ENCODE measurements around the gene FNDC3B.

GRCh38 chr3:172115787-172116186, 76.4 kb downstream of the FNDC3B start:
- no peak for TF ChIP-seq GATA2 (IDR thresholded peaks at IDR 0.05; ENCODE audit: low read depth, low read length)
- no peak for TF ChIP-seq GATA3 (IDR thresholded peaks at IDR 0.05; ENCODE audit: low read depth, low read length)
